A673 (cell line): ENCODE results near the gene IQGAP1.
"Not testable (repeated sequence)": the region's sequence is repeated elsewhere in the genome, so short reads cannot be mapped to it uniquely, and the experiment has no call there.

ENCODE experiments used
- EZH2 ChIP-seq: fragments of 200-600 bp; sonication (generic); IDR thresholded peaks from 2 replicates; pipeline ENCODE4 v1.6.1; 2017; ENCODE audit warnings: borderline replicate concordance, low read depth, mild to moderate bottlenecking, mixed read lengths, antibody characterized with exemption, low read length; ENCODE audit not compliant: poor library complexity, severe bottlenecking
- TF ChIP-seq, protein P1 (sequence below): fragments of 300-800, 200-600 bp; sonication (generic); conservative IDR thresholded peaks from 2 replicates; pipeline ENCODE4 v1.5.1; 2017; ENCODE audit warnings: low read depth, mild to moderate bottlenecking, antibody characterized with exemption, low read length, moderate library complexity, mixed read lengths

DNA sequence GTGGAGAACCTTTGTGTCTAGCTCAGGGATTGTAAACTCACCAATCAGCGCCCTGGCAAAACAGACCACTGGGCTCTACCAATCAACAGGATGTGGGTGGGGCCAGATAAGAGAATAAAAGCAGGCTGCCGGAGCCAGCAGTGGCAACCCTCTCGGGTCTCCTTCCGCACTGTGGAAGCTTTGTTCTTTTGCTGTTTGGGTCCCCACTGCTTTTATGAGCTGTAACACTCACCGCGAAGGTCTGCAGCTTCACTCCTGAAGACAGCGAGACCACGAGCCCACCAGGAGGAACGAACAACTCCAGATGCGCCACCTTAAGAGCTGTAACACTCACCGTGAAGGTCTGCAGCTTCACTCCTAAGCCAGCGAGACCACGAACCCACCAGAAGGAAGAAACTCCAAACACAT lies 123.2 kb downstream of the IQGAP1 start:
- TF ChIP-seq, protein P1, sequence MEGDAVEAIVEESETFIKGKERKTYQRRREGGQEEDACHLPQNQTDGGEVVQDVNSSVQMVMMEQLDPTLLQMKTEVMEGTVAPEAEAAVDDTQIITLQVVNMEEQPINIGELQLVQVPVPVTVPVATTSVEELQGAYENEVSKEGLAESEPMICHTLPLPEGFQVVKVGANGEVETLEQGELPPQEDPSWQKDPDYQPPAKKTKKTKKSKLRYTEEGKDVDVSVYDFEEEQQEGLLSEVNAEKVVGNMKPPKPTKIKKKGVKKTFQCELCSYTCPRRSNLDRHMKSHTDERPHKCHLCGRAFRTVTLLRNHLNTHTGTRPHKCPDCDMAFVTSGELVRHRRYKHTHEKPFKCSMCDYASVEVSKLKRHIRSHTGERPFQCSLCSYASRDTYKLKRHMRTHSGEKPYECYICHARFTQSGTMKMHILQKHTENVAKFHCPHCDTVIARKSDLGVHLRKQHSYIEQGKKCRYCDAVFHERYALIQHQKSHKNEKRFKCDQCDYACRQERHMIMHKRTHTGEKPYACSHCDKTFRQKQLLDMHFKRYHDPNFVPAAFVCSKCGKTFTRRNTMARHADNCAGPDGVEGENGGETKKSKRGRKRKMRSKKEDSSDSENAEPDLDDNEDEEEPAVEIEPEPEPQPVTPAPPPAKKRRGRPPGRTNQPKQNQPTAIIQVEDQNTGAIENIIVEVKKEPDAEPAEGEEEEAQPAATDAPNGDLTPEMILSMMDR, result not testable (repeated sequence)
- TF ChIP-seq EZH2, result not testable (repeated sequence)
